NCI-H2227 treated with DMSO at 0.1 percent for 48 hours (cell line): ENCODE results near the gene TSPAN4.
A peak's percentile ranks its signal among the peaks of the same experiment; 100 is the strongest.

Experiments used
- DNase-seq: peaks from one replicate; lab custom pipeline; 2025; lab: John Stamatoyannopoulos, UW

TSPAN4 gene

DNA sequence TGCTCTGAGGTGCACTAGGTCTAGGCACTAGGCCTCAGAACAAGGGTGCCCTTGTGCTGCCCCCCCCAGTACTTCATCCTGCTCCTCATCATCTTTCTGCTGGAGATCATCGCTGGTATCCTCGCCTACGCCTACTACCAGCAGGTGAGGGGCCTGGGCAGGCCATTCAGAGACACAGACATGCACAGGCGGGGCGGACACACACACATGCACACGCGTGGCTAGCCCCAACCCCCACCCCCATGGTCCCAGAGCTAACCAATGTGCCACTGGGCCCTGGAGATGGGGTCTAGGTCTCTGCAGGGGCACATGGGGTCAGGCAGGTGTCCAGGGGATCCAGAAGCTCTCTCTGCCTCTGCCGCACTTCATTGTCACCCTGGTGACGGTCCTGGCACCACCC lies 6.0 kb upstream of the TSPAN4 start:
- no peak for DNase-seq

DNA sequence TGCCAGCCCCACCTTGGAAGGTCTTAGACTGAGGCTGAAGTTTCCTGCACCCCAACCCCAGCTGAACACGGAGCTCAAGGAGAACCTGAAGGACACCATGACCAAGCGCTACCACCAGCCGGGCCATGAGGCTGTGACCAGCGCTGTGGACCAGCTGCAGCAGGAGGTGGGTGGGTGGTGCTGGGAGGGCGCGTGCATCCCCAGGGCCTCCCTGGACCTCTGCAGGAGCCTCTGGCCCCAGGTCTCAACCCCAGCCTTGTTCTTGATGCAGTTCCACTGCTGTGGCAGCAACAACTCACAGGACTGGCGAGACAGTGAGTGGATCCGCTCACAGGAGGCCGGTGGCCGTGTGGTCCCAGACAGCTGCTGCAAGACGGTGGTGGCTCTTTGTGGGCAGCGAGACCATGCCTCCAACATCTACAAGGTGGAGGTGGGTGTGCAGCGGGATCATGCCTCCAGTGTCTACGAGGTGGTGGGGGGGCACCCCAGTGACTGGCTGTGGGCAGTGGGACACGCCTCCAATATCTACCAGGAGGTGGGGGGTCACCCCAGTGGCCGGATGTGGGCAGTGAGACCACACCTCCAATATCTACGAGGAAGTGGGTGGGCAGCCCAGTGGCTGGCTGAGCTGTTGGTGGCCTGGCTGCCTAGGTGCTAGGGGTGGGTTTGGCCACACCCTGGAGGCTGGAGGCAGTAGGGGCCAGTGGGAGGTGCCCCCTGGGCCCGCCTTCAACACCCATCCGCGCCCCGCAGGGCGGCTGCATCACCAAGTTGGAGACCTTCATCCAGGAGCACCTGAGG lies 5.3 kb upstream of the TSPAN4 start:
- DNase-seq, result no peak

DNA sequence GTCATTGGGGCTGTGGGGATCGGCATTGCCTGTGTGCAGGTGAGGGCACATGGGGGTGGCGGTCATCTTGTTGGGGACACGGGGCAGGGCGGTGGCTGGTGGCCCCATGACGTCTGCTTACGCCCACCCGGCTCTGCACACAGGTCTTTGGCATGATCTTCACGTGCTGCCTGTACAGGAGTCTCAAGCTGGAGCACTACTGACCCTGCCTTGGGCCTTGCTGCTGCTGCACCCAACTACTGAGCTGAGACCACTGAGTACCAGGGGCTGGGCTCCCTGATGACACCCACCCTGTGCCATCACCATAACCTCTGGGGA lies 4.7 kb upstream of the TSPAN4 start:
- DNase-seq, result no peak

DNA sequence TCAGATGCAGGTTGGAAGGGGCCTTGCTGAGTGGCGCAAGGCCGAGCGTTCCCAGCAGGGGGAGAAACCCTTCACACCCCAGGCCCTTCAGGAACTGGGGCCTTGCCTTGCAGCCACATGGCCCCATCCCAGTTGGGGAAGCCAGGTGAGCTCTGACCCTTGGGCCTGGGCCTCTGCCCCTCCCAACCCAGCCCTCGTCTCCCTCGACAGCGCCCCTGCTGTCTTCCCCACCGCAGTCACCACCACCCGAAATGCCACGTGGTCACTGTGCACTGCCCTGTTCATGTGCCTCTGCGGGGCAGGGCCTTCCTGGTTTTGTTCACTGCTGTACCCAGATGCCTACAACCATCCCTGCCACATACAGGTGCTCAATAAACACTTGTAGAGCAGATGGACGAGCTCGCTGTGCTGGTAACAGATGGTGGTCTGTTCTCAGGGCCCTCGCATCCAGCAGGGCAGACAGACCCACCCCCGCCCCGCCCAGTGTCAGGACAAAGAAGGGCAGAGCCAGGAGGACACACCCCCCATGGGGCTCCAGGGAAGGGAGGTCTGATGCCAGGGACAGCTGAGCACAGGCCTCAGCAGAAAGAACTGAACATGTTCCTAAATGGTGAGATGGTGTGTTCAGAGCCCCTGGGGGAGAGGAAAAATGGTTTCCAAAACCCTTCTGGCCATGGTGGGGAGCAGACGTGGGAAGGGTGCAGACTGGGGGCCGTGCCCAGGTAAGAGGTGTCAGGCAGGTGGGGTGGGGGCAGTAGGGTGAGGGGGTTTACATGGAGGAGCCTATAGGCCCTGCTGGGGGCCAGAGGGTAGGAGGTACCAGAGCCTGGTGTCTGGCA lies 4.0 kb upstream of the TSPAN4 start:
- DNase-seq, result peak; percentile 27

DNA sequence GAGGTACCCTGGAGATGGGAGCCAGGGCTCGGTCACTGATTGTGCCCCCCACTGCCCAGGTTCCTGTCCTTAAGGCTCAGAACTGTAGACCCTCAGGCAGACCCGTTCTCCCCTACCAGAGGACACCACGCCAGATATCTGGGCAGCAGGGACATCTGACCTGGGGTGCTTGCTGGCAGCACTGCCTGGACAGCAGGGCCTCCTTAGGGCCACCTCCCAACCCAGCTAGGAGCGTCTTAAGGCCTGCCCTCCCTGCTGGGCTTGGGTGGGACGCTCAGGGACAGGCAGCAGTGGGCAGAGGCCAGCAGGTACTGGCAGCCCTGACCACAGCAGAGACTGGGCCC lies 3.4 kb upstream of the TSPAN4 start:
- DNase-seq, result no peak

DNA sequence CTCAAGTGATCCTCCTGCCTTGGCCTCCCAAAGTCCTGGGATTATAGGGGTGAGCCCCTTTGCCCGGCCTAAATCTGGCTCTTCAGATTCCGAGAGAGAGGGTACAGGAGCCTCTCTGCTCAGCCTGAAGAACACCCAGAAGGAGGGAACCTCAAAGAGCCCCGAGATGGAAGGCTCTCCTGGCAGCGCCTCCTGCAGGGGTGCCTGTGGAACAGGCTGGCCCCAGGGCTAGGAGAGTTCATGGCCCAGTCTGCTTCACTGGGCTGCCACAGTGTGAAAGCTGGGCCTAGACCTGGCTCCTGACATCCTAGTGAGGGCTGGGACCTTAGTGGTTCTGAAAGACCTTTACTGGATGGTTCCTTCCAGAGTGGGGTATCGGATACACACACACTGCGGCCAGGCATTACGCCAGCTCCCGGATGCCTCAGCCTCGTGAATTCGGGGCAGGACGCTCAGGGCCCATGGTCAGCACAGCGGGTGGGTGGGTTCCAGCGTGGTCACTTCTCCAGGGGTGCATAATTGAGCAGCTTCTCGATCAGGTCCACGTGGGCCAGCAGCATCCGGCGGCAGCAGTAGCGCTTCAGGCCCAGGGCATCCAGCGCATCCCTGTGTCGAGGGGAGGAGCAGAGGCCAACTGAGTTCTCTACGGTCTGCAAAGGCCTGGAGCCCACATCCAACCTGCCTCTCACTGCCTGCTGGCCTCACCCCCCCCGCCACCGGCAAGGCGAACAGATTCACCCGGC lies 2.6 kb upstream of the TSPAN4 start:
- DNase-seq, result no peak

DNA sequence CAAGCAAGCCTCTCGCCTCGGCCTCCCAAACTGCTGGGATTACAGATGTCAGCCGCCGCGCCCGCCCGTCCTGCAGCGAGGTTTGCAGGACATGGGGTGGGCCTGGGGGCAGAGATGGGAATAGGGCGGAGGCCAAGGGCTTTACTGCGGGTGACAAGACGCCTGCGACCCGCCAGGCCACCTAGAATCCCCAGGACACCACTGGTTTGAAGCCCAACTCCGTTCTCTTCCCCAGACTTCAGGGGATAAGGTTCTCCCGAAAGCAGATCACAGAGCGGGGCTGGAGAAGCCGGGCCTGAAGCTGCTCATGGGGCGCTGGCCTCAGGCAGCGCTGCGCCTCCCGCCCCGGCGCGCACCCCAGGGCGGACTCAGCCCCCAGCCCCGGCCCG lies 677 bp upstream of the TSPAN4 start:
- DNase-seq, result no peak

DNA sequence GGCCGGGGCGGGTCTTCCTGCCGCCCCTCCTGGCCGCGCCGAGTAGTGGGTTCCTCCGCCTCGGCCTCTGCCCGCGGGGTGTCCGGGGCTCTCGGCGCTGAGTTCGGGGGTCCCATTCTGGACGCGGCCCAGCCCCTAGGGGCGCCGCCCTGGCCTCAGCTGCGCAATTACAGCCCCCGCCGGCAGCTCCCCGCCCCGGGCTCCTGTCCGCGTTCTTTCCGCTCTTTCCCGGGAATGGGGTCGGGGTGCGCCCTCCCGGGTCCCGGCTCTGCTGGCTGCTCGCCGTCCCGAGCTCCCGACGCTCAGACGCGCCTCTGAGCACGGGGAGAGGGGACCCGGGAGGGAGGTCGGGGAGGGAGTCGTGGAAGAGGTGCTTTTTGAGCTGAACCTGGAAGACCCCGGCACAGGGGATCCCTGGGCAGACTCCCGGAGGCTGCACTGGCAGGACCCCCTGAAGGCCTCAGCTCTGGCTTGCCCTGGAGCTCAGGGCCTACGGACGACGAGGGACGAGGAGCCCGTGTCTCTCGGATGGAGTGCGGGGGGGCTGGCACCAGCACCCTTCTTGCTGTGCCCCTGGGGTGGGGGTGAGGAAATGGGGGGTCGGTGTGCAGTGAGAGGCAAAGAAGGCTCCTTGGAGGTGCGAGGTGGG lies 558 bp downstream of the TSPAN4 start:
- DNase-seq, result no peak

DNA sequence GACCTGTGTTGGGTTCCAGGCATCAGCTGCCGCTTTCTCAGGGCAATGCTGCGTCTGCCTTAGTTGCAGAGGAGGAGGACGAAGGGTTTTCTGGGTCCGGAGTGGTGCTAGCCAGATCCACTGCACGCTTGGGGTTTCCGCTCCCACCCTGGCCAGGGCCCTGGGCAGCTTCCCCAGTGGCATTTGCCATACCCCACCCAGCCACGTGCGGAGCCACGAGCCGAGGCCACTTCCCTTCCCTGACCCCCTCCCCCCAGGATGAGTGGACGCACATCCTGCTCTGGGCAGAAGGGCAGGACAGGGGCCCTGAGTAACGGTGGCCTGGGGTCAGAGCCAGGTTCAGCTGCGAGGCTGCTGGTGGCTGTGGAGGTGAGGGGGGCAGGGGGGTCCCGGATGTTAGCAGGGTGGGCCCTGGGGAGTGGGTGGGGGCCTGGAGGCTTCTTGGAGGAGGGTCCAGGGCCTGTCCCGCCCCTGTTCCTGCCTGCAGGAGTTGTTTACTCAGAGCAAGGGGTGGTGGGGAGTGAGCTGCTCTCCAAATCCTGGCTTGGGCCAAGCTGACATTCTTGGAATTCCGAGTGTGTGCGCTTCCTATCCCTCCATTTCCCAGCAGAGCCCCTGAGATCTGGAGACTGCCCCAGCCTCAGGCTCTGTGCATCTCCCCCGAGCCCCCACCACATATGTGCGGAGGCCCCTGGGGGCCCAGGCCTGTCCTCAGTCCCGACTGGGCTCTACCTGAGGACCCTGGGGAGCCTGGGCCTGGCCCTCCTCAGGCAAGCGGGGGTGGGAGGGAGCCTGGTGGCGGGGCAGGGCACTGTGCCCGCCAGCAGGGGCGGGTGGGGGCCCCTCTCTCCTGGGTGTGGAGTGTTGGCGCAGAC lies 1.4 kb downstream of the TSPAN4 start:
- DNase-seq, result no peak

DNA sequence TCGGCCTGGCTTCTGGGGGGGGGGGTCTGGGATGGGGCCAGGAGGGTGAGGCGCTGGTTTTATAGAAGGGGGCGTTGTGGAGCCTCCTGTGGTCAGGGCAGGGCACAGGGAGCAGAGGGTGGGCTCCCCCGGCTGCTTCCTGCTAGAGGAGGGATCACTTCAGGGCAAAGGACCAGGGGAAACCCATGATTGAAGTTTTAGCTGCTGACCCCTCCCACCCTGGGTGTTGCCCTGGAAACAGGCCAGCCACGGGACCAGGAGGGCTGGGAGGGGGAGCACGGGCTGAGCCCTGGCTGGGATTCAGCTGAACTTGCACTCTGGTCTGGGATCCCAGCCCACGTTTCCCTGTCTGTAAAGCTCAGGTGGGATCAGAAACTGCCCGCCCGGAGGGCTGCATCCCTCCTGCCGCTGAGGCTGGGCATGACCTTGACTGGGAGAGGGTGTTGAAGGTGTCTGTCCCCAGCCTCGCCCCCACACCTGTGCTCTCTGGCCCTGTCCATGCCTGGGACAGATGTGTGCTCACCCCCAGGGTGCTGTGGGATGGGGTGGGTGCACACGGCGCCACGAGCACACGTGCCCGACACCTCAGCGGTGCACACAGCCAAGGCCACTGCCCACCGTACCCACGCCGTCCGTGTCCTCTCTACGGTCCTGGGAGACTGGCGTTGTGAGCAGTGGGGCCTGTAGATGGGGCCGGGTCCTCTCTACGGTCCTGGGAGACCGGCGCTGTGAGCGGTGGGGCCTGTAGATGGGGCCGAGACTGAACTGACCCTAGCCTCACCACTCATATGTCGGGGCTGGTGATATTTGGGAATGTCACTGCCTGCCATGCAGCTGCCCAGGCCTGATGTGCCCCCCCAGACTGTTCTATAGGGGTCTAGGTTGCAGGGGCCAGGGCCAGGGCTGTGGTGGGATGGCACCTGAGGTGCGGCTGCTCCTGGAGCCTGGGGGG lies 2.3 kb downstream of the TSPAN4 start:
- DNase-seq, result no peak

DNA sequence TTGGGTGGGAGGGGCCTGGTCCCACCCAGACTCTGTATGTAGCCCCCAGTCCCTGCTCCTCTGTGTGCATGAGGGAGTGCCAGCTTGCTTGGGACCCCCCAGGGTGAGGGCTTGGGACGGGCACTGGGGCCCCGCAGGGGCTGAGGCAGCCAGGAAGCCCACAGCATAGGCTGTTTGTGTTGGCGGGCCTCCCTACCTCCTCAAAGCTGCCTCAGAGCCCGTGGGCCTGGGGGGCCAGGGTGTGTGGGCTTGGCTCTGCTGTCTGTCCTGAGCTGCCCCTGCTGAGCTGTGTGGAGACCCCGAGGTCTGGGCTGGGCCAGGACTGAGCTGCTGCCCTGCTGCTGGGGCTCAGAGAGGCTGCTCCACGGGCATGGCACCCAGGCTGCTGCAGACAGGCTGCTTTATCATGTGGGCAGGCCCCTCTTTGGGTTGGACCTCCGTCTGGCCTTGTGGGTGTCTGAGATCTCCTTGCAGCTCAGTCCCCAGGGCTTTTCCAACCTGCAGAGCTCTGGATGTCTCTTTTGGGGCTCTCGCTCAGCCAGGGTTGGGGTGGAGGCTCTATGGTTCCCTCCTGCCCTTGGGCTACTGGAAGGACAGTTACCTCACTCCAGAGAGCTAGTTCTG lies 3.3 kb downstream of the TSPAN4 start:
- no peak for DNase-seq

DNA sequence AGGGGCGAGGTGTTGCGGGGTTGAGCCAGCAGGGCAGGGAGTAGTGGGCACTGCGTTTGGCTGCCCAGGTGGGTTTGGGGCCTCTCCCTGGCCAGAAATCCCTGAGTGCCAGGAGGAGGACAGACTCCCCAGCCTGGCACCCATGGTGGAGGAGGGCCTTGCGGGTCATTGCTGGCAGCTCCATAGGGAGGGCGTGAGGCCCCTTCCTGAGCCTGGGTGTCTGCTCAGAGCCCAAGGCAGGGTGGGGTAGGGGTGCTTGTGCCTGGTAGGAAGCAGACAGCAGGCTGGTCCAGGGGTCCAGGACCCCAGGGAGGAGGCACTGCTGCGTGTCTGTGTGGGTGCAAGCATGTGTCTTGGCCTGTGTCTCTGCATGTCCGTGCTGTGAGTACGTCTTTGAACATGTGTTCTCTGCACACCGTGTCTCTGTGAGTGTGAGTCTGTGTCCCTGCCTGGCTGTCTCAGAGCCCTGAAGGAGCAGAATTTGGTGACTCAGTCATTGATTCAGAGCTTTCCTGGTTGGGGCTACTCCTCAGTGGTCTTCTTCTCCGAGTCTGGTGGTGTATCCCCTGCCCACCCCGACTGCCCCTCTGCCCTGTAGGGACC lies 3.9 kb downstream of the TSPAN4 start:
- no peak for DNase-seq

DNA sequence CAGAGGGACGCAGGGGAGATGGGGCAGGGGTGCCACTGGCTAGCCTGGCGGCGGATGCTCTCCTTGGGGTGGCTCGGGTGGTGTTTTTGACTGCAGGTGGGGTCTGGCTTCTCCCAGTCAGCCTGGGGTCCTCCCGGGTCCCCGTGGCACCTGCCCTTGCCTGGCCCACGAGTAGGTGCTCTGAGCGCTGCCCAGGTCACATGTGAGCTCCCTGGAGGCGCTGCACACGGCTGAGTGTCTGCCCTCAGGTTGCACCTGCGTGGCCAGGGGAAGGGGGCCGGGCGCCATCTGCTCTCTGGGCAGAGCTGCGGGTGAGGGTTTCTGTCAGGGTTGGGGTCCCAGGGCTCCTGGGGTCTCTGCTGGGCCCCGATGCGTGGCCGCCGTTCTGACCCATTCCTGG lies 5.2 kb downstream of the TSPAN4 start:
- no peak for DNase-seq

DNA sequence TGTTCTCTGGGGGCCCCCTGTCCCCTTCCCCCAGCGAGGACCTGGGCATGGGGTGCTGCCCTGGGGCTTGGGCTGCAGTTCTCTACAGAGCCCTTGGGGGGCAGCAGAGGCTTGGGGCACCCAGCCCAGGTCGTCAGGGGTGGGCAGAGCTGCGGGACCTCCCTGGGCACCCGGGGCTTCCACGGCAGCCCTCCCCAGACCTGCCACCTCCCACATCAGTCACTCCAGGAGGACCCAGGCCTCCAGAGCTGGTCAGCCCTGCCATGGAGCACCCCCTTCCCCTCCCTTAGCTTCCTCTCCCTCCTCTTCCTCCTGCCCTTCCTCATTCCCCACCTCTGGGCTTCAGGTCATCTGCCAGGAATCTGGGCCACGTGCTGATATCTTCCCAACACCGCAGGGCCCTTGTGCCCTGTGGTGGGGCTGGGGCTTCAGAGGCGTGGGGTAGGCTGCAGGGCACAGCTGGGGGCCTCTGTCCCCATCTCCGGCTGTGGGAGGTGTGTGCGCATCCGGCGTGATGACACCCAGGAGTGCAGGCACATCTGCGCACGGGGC lies 5.8 kb downstream of the TSPAN4 start:
- no peak for DNase-seq

DNA sequence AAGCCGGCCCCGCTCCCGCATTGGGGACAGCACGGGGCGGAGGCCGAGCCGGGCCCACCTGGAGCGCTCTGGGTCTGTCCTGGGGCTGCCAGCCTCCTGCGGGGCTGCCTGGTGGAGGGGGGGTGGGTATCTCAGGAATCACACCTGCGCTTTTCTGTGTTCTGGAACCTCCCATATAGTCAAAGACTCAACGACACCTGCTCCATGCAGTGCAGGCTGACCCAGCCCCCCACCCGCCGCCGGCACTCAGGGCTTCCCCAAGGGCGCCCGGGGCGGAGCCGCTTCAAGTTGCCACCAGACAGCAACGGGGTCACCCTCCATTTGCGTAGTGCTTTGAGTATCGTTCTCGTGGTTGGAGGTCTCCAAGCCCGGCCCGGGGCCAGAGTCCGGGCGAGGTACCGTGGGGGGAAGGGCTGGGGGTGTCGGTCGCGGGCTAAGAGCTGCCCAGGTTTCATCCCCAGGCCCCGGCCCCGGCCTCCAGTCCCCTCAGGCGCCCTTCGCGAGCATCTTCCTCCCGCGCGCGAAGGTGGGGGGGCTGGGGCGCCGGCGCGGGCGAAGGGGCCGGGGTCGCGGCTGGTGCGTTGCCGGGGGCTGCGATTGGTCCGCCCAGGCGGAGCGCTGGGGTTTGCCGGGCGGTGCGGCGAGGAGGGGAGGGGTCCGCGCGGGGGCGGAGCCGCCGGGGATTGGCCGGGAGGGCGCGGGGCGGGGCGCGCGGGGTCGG lies 6.6 kb downstream of the TSPAN4 start:
- DNase-seq, result peak; percentile 65

DNA sequence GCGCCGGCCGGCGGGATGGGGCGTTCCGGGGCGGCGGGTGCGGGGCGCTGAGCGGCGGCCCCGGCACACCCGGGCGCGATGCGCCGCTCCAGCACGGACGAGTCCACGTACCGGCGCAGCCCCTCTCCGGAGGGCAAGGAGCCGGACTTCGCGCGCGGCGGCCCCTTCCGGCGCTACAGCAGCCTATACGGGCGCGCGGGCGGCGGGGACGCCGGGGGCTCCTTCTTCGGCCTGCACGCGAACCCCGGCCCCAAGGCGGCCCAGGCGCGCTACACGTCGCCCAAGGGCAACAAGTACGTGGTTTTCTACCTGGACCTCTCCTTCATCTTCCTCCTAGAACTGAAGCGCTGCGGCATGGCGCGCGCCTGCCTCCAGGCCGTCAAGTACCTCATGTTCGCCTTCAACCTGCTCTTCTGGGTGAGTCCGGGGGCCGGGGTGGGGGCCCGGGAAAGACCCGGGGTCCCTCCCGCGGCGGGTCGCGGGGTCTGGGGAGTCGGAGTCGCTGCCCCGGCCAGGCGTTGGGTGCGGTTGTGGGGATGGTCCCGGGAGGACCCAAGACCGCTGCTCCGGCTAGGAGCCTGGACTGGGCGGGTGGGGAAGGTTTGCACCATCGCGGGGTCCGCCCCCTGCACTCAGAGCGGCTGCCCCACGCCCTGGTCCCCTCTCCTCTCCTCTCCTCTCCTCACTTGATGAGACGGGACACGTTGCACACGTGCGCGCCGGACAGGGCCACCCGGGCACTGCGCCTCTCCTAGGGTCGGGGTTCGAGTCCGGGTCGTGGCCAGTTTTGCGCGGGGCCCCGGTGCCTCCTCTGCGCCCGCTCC lies 7.5 kb downstream of the TSPAN4 start:
- DNase-seq, result no peak
